Neuronal stem cell (in vitro differentiated cells): ENCODE measurements around the gene SCAMP3.

Experiments
- DNase-seq: peaks from one replicate; pipeline ENCODE4 v3.0.0-alpha.2; 2013; ENCODE audit warnings: low spot score
- H2AFZ ChIP-seq: one replicate; pipeline ENCODE4 v1.6.1; 2013; ENCODE audit warnings: mild to moderate bottlenecking, low read length, inconsistent platforms
- H2AK5ac ChIP-seq: 2 replicates; pipeline ENCODE4 v1.6.1; 2013; ENCODE audit warnings: low read depth, mild to moderate bottlenecking, inconsistent platforms, low read length, moderate library complexity, mixed read lengths
- H2BK120ac ChIP-seq: 2 replicates; pipeline ENCODE4 v1.6.1; 2013; ENCODE audit warnings: low read depth, mild to moderate bottlenecking, inconsistent platforms, low read length, moderate library complexity, mixed read lengths
- H2BK12ac ChIP-seq: one replicate; pipeline ENCODE4 v1.6.1; 2013; ENCODE audit warnings: low read length, inconsistent platforms
- H2BK15ac ChIP-seq: 2 replicates; pipeline ENCODE4 v1.6.1; 2013; ENCODE audit warnings: mild to moderate bottlenecking, low read length, inconsistent platforms, mixed read lengths
- H2BK5ac ChIP-seq: one replicate; pipeline ENCODE4 v1.6.1; 2013; ENCODE audit warnings: inconsistent platforms, mild to moderate bottlenecking, low read length, moderate library complexity
- H3K14ac ChIP-seq: one replicate; pipeline ENCODE4 v1.6.1; 2013; ENCODE audit warnings: low read length, inconsistent platforms
- H3K18ac ChIP-seq: 2 replicates; pipeline ENCODE4 v1.6.1; 2013; ENCODE audit warnings: low read length, inconsistent platforms
- H3K23ac ChIP-seq: 2 replicates; pipeline ENCODE4 v1.6.1; 2013; ENCODE audit warnings: low read depth, mild to moderate bottlenecking, mixed read lengths, low read length, inconsistent platforms; ENCODE audit not compliant: poor library complexity
- H3K27ac ChIP-seq: replicated peaks from 3 replicates; pipeline ENCODE4 v1.5.1; 2013; ENCODE audit warnings: low read length, inconsistent platforms
- H3K27me3 ChIP-seq, 3 experiments: 2 replicates each; pipeline ENCODE4 v1.6.1; 2013; ENCODE audit warnings: low read length in 3 of 3, mild to moderate bottlenecking in 2 of 3, inconsistent platforms in 1 of 3, low read depth in 1 of 3, mixed read lengths in 1 of 3, moderate library complexity in 1 of 3; ENCODE audit not compliant: control insufficient read depth in 3 of 3, insufficient read depth in 3 of 3
- H3K36me3 ChIP-seq, 2 donors: replicated peaks in 1 of 2; 2 replicates each; pipeline ENCODE4 v1.6.1; 2013; ENCODE audit warnings: low read length in 2 of 2; ENCODE audit not compliant: control insufficient read depth in 2 of 2, insufficient read depth in 2 of 2
- H3K4ac ChIP-seq: 2 replicates; pipeline ENCODE4 v1.6.1; 2013; ENCODE audit warnings: inconsistent platforms, mild to moderate bottlenecking, low read length, moderate library complexity
- H3K4me1 ChIP-seq, 2 donors: 1 replicate in 1 of 2; 2 replicates in 1 of 2; pipeline ENCODE4 v1.6.1; 2013; ENCODE audit warnings: low read length in 2 of 2, low read depth in 1 of 2; ENCODE audit not compliant: control insufficient read depth in 2 of 2, insufficient read depth in 1 of 2
- H3K4me2 ChIP-seq: one replicate; pipeline ENCODE4 v1.6.1; 2013; ENCODE audit warnings: mild to moderate bottlenecking, low read length, inconsistent platforms; ENCODE audit not compliant: insufficient read depth, poor library complexity, severe bottlenecking
- H3K4me3 ChIP-seq, 2 donors: 2 replicates each; pipeline ENCODE4 v1.5.1; 2013; ENCODE audit warnings: low read length in 2 of 2, mild to moderate bottlenecking in 2 of 2, inconsistent platforms in 1 of 2, moderate library complexity in 1 of 2
- H3K79me1 ChIP-seq: one replicate; pipeline ENCODE4 v1.6.1; 2013; ENCODE audit warnings: low read depth, mild to moderate bottlenecking, inconsistent platforms, low read length, moderate library complexity
- H3K9ac ChIP-seq: one replicate; pipeline ENCODE4 v1.6.1; 2013; ENCODE audit warnings: mild to moderate bottlenecking, low read depth, low read length, inconsistent platforms; ENCODE audit not compliant: poor library complexity
- H3K9me3 ChIP-seq, 2 donors: replicated peaks in 1 of 2; 2 replicates each; pipeline versions ENCODE3 to v1.6.1; 2013; ENCODE audit warnings: low read length in 2 of 2, mild to moderate bottlenecking in 2 of 2, inconsistent platforms in 1 of 2, low read depth in 1 of 2, mixed read lengths in 1 of 2, moderate library complexity in 1 of 2; ENCODE audit not compliant: control insufficient read depth in 2 of 2, insufficient read depth in 1 of 2
- H4K8ac ChIP-seq: one replicate; pipeline ENCODE4 v1.6.1; 2013; ENCODE audit warnings: low read depth, mild to moderate bottlenecking, inconsistent platforms, low read length, moderate library complexity
- H4K91ac ChIP-seq: one replicate; pipeline ENCODE4 v1.6.1; 2013; ENCODE audit warnings: low read length, low read depth, mild to moderate bottlenecking, inconsistent platforms; ENCODE audit not compliant: poor library complexity
- WGBS, 2 donors: extraction: QIAGEN DNeasy Blood & Tissue Kit; methylation state at CpG; one replicate each; pipeline ENCODE4 v1.1.7; 2013; ENCODE audit warnings: missing lambda C conversion rate in 2 of 2, mixed read lengths in 1 of 2; ENCODE audit not compliant: insufficient read length in 2 of 2, insufficient replicate concordance in 1 of 2; ENCODE audit errors: extremely low coverage in 2 of 2; 5-methylcytosine and 5-hydroxymethylcytosine counted together

Gene SCAMP3

DNA sequence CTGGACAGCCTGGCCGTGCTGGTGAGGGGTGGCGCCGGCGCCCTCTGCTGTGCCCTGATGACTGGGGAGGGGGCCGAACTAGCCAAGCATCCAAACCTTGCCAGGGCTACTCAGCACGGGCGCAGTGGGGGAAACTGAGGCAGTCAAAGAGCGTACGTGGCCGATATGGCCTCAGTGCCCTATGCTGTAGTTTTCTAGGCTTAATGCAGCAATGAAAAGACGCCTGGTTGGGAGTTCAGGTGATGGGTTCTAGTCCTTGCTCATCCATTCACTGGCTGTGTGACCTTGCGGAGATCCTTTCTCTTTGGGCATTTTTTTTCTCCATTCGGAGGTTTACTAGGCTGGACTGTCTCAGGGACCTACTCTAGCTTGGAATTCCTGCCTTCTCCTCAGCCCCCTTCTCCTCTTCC, 52.8 kb downstream of the SCAMP3 start:
- H4K91ac ChIP-seq, result no peak overlapping the region

DNA sequence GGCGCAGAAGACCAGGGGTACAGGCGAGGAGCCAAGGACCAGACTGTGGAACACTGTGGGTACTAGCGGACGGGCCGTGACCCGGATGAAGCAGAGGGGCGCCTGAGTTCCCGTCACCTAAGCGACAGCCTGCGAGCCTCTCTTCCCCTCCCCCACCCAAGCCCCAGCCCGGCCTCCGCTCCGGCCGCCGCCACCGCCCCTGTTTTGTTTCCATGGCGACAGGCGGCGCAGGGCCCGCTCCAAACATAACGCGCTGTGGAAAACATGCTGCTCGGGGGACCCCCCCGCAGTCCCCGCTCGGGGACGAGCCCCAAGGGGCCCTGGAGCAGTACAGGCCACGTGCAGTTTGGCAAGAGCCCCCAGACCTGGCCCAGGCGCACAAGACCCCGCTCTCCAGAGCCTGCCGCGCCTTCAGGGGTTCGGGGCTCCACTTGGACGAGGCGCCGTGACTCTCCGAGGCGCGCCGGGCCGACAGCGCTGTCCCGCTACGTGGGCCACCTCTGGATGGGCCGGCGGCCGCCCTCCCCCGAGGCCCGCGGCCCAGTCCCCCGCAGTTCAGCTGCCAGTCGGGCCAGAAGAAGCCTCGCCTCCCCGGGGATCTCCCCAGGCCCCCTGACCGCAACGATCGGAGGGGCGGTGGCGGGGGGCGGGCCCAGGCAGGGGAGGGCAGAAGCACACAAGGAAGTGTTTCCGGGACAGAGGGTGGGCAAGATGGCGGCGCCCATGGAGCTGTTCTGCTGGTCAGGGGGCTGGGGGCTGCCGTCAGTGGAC, 53.4 kb downstream of the SCAMP3 start, which contains the start of gene MTX1:
Gene MTX1, plus strand, starts transcription at position 155 of the 771 bp plus-strand sequence. Its CDS starts 110 bp downstream, at position 265.
- Histone ChIP-seq H3K23ac (peak within 1 kb of the TSS; percentile 95), H4K8ac (peak within 1 kb of the TSS; percentile 99), H3K9ac (peak within 1 kb of the TSS; percentile 97), H3K18ac (peak within 1 kb of the TSS; percentile 100), H3K4me2 (peak within 1 kb of the TSS; percentile 95), H3K4me3 (peak within 1 kb of the TSS; percentile 82 to 86), H2BK15ac (peak within 1 kb of the TSS; percentile 100), H3K9me3 (no peaks in the 10 kb centered on the region), H3K14ac (no peak within 1 kb of the TSS), H2BK12ac (peak within 1 kb of the TSS; percentile 18), H3K27ac (peak within 1 kb of the TSS; percentile 99), H3K27me3 (no peaks in the 10 kb centered on the region), H2BK120ac (peak within 1 kb of the TSS; percentile 98), H2BK5ac (peak within 1 kb of the TSS; percentile 98), H3K4me1 (peaks cover 13 to 15% of the 10 kb centered on the region in 2 donors), H2AK5ac (peak within 1 kb of the TSS; percentile 98), H2AFZ (peak within 1 kb of the TSS; percentile 77), H3K36me3 (peaks cover 1 to 37% of the 10 kb centered on the region in 2 donors), H4K91ac (peak within 1 kb of the TSS; percentile 89), H3K79me1 (peaks cover 6% of the 10 kb centered on the region), H3K4ac (peak within 1 kb of the TSS; percentile 86)
- no CpG with 5 or more reads among the region's 64 CpGs for WGBS, 2 donors
- DNase-seq, result peak; percentile 91

More for the DNA sequence above, 52.8 kb downstream of the SCAMP3 start:
- no peak overlapping the region for H2BK12ac ChIP-seq
- H2BK5ac ChIP-seq, result peak overlapping the region; percentile 98
- DNase-seq, result no peak
- no peak overlapping the region for H2BK120ac ChIP-seq
- H3K9me3 ChIP-seq, result no peaks in the 10 kb centered on the region
- peaks cover 6% of the 10 kb centered on the region for H3K79me1 ChIP-seq
- peaks cover 13 to 15% of the 10 kb centered on the region in 2 donors for H3K4me1 ChIP-seq
- H3K27ac ChIP-seq, result peak overlapping the region; percentile 96
- peak overlapping the region; percentile 47 for H3K23ac ChIP-seq
- WGBS, 2 donors, result no CpG with 5 or more reads among the region's 13 CpGs
- H3K9ac ChIP-seq, result peak overlapping the region; percentile 89
- peaks cover 1 to 32% of the 10 kb centered on the region in 2 donors for H3K36me3 ChIP-seq
- H2BK15ac ChIP-seq, result no peak overlapping the region
- peak overlapping the region; percentile 89 for H3K18ac ChIP-seq
- H4K8ac ChIP-seq, result no peak overlapping the region
- no peaks in the 10 kb centered on the region for H3K27me3 ChIP-seq
- H3K4me3 ChIP-seq, result peak overlapping the region; percentile 82 to 86
- peak overlapping the region; percentile 85 for H3K4me2 ChIP-seq
- H3K4ac ChIP-seq, result no peak overlapping the region
- peak overlapping the region; percentile 77 for H2AFZ ChIP-seq
- H3K14ac ChIP-seq, result no peak overlapping the region
- H2AK5ac ChIP-seq, result no peak overlapping the region

DNA sequence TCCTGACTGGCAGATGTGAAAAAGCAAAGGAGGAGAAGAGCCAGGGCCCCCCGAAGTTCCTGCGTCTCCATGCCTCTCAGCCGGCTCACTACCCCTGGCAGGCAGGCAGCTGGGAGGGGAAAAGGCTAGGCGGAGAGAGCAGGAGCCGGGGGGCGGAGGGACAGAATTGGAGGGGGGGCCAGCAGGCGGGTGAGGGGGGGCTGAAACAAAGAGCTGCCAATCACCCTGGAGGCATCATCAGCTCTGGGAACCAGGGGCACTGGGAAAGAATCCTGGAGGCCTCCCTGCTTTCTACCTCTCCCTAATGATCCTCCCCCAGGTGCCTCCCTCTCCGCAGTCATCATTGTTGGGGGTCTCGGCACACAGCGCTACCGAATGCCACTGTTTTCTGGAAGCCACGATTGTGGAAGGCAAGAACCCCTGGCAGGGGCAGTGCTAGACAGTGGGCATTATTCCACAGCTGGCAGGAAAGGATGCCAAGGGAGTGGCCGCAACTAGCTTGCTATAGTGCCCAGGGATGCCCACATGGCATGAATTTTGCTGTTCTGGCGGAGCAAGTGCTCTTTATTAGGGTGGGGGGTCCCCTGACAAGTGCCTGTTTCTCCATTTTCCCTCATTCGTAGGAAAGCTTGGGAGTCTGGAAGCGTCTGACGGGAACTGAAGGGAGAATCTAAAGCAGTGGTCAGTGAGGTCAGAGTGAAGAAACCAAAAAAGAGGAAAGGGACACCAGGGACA, 54.2 kb downstream of the SCAMP3 start, which contains the start of gene THBS3:
Gene THBS3, minus strand, starts transcription at position 92 of the 735 bp plus-strand sequence. Its CDS starts 21 bp downstream, at position 71.
- peak; percentile 77 for DNase-seq
- Histone ChIP-seq H2BK5ac (peak within 1 kb of the TSS; percentile 98), H3K79me1 (peaks cover 6% of the 10 kb centered on the region)

More for the DNA sequence above, 54.2 kb downstream of the SCAMP3 start, which contains the start of gene THBS3:
- H3K9me3 ChIP-seq, result no peaks in the 10 kb centered on the region
- peak within 1 kb of the TSS; percentile 86 for H3K4ac ChIP-seq
- H3K23ac ChIP-seq, result peak within 1 kb of the TSS; percentile 95
- peak within 1 kb of the TSS; percentile 77 for H2AFZ ChIP-seq
- H4K91ac ChIP-seq, result peak within 1 kb of the TSS; percentile 89
- H2BK12ac ChIP-seq, result peak within 1 kb of the TSS; percentile 18
- peak within 1 kb of the TSS; percentile 98 for H2AK5ac ChIP-seq
- peak within 1 kb of the TSS; percentile 99 for H4K8ac ChIP-seq
- no CpG with 5 or more reads among the region's 17 CpGs for WGBS, 2 donors
- H3K18ac ChIP-seq, result peak within 1 kb of the TSS; percentile 100
- peak within 1 kb of the TSS; percentile 100 for H2BK15ac ChIP-seq
- H3K27ac ChIP-seq, result peak within 1 kb of the TSS; percentile 99
- peak within 1 kb of the TSS; percentile 82 to 86 for H3K4me3 ChIP-seq
- peak within 1 kb of the TSS; percentile 98 for H2BK120ac ChIP-seq
- H3K36me3 ChIP-seq, result peaks cover 8 to 45% of the 10 kb centered on the region in 2 donors
- H3K4me1 ChIP-seq, result peaks cover 13 to 15% of the 10 kb centered on the region in 2 donors
- H3K14ac ChIP-seq, result peak within 1 kb of the TSS; percentile 86
- H3K4me2 ChIP-seq, result peak within 1 kb of the TSS; percentile 95
- peak within 1 kb of the TSS; percentile 97 for H3K9ac ChIP-seq
- no peaks in the 10 kb centered on the region for H3K27me3 ChIP-seq
